GOT3 (cell line): Measurements from ENCODE around the gene EPHA10.

Experiments
- DNase-seq: peaks from one replicate; lab custom pipeline; 2025; ENCODE audit warnings: mixed read lengths; lab: John Stamatoyannopoulos, UW

Gene EPHA10

DNA sequence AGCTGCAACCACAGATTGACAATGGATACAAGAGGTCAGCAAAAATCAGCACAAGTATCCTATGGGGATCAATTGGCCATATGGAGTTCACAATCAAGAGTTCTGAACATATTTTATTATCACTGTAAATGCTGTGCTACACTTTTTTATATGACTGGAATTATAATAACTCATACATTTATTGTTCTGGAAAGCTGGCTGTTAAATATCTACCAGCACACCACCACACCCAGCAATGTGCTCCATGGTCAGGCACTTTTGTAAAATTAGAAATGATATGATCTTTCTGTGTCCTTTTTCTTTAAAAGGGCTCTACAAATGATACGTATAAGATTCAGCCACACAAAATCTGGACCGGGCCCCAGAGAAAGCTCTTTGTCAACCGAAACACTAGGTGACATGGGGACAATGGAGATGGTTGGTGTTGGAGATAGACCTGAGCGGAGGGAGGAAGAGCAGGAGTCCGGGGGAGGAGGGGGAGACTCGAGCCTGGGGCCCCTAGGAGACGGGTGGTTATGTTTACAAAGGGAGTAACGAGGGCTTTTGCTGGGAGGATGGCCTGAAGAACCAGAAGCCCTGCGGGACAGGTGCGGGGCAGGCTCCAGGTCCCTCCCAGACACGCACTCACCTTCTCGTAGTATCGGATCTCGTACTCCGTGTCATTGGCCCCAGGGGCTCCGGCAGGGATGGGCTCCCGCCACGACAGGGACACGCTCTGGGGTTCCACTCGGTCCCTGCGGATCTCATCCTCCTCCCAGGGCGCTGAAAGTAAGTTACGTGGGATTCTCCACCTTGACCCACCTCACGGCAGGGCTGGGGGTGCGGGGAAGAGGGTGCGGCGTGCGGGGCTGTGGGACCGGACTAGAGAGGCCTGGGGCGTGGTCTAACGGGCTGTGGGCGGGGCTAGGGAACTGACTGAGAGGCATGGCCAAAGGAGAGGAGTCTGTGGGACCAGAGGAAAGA, 30.0 kb downstream of the EPHA10 start:
- no peak for DNase-seq

DNA sequence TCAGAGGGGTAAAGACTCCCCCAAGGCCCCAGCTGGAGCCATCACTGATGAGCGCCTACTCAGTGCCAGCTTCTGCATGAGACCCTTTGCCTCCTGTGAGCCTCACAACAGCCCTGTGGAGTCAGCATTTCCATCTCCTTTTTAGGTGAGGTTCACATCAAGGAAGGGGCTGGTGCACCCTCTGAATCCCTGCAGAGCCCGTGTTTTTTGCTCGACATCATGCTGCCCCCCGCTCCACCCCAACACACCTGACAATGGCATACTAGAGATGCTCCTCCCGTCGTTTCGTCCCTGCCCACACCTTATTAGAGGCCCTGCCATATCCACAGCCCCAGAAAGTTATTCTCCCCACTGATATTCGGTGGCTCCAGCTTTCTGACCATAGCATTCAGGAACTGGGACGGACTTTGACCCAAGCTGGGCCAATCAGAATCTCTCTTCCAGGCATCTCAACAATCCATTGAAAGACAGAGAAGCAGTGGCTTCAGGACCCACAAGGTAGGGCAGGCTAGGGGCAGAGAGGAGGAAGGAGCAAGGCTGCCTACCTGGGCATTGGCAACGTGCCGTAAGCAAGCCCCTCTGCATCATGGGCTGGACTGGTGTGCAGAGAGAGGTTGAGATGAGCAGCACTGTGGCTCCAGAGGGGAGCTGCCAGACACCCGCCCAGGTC, 32.7 kb downstream of the EPHA10 start:
- DNase-seq: no peak

DNA sequence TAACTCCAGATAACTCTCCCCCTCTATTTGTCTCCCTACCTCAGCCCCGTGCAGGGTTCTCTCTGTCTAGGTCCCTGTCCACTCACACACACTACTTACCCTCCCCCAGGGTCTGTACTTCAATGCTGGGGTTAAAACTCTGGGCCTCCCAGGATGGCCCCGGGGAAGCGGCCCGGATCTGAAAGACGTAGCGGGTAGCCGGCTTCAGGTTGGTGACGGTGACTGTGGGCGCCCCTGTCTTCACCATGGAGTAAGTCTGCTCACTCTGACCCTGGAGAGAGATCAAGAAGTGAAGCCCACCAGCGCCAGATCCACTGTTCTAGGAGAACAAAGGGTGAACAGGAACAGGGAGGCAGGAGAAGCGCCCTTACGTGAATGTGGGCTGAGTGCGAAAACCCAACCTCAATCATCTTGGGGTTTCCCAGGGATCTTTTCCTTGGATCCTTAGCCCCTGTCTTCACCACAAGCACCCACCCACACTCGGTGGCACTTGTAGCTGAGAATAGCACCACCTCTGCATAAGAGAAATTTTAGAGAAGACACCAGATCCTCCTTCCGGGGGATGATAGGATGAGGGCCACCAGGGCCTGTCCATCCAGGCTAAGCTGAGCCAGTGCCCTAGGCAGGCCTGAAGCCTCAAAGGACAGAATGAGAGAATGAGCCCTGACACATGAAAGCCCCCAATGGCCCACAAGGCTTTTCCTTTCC, 33.5 kb downstream of the EPHA10 start:
- DNase-seq: no peak

DNA sequence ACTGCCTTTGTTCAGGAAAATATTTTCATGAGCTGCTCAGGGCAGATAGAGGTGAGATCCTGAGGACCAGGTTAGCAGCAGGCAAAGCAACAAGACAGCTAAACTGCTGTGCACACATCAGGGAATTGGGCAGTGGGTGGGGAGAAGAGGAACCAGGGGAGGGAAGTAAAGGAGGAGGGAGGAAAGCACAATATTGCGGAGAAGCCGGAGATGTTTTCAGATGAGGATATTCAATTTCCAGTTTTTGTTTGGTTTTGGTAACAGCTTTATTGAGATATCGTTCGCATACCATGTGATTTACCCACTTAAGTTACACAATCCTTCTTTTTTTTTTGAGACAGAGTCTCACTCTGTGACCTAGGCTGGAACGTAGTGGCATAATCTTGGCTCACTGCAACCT, 34.5 kb downstream of the EPHA10 start:
- no peak for DNase-seq

DNA sequence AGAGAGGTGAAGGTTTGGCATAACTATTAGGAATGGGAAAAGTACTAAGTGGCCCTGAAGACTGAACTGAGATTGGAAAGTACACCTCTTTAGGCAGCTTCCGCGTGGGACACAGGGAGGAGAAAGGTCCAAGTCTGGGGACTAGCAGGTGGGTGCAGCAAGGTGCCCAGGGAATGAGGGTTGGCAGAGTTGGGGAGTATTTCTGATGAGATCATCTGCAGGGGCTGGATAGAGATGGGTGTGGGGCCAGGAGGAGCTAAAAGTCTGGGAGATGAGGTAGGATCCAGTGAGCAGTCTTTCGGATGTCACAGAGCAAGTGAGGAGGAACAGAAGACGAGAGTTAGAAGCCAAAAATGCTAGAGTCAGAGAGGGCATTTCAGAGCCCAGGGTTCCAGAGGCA, 36.5 kb downstream of the EPHA10 start:
- no peak for DNase-seq

DNA sequence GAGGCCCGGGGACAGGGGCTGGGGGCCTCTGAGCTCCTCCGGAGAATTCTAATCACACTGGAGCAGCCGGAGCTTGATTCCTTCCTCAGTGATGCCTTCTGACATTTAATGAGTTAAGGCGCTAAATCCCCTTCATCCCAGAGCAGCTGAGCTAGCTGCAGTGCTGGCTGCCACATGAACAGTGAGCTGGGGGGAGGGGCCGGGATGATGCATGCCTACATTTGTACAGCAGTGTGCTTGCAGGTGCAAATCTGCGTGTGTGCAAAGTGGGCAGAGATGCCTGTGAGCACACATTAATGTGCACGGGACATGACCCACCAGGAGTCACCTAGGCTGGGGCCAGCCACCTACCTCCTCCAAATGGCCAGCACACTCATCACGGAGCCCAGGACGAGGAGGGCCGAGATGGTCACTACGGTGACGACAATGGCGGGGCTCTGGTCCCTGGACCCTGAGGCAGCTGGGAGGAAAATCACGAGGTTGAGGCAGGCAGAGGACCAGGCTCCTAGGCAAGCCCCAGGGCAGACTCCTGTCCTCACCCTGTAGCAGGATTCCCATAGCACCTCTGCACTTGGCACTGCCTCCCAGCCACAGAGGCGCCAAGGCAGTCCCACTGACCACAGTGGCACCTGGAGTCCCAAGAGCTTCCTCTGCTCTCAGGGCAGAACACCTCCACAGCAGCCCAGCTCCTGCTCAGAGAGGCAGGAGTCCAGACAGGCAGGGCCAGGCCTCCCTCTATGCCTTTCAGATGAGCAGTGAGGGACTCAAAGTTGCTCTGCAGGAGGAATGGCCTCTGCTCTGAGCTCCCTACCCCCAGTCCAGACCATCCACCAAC, 38.0 kb downstream of the EPHA10 start:
- no peak for DNase-seq

DNA sequence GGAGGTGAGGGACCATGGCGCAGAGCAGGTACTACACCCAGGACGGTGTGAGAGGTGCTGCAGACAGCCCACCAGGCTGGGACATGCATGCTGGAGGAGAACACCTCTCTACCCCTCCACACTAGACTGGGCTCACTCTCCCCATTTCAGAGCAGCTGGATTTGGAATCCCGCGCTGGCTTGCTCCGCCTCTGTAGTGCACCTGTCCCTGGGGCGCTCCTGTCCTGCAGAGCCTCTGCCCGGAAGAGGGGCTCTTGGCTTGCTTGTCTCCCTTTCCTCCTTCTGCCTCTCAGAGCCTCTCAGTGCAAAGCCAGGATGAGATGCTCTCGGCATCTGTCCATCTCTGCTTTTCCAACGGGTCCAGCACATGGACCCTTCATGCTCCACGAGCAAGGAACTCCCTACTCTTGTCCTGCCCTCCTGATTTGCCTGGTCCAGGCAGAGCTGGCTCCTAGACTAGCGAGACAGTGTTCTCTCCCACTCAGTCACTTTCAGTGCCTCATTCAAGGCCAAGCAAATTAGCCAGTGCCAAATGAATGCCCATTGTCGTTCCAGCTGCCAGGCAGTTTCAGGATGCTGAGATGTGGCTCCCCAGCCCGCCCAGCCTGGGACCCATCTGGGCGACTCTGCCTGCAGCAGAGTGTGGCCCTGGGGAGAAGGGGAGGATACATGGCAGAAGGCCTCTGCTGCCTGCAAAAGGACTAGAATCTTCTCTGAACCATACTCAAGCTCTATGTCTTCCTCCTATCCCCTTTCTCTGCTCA, 38.9 kb downstream of the EPHA10 start:
- DNase-seq: no peak

DNA sequence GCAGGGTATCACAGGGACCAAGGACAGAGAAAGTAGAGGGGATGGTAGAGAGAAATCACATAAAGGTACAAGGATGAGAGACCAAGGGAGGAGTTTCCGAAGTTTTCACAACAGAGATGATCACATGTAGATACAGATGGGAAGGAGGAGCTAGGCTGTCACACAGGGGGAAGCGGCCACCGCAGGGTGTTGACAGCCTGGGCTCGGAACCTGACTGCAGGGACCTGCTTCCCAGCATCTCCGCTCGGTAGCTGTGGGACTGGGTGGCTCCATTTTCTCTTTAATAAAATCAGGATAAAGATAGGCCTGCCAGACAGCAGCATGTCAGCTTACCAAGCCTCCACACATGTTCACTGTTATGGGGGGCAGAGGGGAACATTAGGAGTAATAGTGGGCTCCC, 40.3 kb downstream of the EPHA10 start:
- DNase-seq: no peak

DNA sequence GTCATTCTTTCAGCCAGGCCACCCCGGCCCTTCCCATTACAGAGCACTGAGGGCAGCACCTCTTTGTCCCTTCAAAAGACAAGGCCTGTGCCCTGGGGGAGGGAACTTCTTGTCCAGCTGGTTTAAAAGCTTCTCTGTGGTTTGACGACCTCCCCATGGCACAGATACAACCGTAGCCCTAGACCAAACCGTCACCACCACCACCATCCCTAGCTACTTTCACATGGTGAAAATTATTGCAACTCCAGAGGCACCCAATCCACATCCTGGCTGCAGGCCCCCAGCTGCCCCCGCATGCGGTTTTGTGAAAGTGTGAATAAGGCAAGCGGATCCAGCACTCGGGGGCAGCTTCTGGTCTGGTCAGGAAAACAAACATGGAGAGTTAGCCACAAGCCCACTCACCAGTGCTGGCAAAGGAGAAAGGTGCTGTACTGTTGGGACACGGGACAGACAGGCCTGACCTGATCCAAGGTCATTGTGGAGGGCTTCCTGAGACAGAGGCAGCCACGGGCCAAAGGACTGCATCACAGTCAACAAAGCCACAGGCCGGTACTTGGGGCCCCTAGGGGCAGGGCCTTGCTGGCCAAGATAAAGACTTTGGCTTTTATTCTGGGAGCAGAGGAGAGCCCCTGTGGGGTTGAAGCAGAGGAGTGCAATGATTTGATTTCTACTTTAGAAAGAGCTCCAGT, 41.4 kb downstream of the EPHA10 start:
- no peak for DNase-seq

DNA sequence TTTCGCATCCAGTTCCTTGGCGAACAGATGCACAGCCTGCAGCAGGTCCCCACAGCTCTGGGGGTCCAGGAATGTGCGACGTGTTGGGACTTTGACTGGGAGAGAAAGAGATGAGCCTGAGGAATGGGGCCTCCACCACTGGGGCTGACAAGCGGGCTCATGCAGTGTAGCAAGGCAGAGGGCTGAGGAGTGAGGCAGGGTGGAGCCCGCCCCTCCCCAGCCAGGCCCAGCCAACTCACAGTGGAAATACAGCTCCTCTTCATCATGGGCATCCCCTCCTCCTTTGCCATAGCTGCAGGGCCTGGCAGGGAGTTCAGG, 41.9 kb downstream of the EPHA10 start:
- DNase-seq: no peak

DNA sequence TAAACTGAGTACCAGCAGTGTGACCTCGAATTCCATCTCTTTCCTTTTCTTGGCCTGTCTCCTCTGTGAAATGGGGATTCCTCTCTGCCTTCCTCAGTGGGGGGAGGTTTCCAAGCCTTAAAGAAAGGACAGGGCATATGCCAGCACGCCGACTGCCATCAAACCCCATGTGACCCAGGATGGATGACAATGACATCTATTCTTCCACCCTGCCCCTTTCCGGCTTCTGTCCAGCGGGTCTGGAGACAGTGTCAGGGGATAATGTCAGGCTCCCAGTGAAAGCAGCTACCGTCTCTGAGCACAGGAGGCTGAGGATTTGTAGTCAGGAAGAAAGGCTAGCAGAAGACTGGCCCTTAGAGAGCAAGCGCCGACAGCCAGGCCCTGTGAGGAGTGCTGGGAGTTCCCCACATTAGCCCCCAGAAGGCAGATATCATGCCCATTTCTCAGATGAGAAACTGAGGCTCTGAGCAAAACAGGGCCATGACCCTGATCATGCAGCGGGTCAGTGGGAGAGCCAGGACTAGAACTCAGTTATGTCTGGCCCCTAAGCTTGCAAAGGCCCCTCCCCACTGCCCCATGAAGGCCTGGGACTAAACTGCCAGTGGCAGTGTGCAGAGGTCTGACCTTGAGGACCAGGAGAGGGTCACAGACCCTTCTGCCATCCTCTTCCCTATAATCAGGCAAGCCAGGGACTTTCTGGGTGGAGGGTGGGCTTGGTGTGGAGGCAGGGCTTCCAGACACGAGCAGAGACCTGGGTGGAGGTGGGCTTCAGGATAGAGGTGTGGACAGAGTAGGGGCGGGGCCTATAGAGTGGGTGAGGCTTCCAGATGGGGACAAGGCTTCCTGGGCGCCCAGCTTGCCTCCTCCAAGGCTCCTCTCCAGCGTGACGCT, 42.5 kb downstream of the EPHA10 start:
- no peak for DNase-seq

DNA sequence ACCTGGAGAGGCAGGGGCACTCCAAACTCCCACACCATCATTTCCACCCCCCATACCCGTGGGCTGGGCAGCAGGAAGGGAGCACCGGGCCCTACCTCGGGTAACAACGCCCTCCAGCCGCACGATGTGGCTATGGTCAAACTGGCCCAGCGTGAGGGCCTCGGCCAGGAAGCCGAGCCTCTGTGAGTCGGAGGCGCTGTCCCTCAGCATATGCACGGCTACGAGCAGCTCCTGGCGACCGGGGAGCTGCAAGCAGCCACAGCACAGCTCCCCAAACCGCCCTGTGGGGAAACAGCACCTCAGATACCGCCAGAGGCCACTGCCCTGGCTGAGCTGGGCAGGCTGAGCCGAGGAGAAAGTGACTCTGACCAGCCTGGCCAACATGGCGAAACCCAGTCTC, 43.4 kb downstream of the EPHA10 start:
- DNase-seq: no peak

DNA sequence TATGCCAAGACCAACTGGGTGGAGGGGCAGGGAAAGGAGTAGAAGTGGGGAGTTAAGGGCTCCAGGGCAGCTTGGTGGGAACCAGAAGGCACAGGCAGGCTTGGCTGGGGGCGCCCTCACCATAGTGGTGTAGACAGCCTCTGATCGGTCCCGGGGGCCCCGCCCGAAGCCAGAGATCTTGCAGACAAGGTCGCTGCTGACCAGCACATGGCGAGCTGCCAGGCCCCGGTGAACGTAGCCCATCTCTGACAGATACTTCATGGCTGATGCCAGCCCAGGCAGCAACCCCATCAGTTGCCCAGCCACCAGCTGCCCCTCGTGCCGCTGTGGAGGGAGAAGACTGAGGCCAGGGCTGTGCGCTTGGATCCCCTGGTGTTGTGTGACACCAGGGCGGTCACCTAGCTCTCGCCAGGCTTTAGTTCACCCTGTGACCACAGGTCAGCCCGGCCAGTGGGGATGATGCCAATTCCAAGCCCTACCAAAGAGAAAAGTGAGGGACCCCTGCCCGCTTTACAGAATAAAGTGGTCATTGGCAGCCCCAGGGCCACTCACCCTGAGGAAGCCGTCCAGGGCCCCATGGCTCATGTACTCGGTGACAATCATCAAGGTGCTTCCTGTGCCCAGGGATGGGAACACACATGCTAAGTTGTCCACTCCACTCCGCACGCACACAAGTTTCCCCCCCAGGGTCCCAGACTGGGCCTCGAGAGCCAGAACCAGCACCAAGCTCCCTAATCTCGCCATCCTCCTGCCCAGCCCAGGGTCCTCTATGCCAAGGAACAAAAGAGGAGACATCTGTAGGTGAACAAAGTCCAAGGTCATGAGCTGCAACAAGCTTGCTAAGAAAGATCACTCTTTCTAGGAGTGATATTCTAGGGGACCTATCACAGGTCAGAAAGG, 44.4 kb downstream of the EPHA10 start:
- no peak for DNase-seq

DNA sequence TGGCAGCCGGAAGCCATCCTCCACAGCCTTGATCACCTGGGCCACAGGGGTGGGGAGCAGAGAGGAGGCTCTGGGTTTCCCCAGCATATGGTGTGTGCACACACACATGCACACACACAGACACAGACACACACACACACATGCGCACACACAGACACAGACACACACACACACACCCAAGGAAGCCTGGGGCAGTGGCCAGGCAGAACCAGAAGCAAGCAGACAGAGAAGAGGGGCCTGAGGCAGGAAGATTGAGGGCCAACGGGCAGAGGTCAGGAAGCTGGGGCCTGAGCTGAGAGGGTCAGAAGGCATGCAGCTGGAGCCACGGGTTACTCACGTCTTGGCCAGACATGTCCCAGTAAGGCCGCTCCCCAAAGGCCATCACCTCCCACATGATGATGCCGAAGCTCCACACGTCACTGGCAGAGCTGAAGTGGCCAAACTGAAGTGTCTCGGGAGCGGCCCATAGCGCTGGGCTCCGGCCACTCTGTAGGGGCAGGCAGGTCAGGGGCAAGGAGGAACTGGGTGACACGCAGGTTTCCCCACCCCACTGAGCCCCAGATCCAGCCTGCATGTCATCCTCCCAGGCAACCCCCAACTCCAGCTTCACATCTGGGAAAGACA, 45.2 kb downstream of the EPHA10 start:
- DNase-seq: no peak

DNA sequence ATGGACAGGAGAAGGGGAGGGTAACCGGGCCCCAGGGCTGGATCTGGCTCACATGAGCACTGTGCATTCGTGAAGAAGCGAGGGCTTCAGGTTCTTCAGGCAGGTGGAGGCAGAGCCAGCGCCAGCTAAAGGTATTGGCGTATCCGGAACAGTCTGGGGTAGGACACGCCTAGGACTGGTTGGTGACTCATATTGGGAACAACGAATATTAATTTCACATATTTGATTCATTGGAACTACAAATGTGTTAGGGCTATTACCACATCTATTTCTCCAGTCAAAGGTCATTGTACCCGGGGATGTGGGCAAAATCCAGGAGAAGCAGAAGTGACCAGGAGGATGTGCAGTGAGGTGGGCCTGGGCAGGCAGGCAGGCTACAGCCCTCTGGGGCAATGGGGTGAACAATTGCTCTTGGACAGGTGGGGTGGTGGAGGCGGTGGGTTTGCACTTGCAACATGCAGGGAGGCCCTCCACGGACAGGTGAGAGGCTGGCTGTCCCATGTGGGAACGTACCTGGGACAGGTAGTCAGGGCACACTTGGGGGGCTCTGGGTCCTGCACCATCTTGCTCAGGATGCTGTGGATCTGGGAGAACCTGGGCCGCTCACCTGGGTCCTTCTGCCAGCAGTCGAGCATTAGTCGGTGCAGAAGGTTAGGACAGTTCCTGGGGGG, 45.9 kb downstream of the EPHA10 start:
- DNase-seq: no peak

DNA sequence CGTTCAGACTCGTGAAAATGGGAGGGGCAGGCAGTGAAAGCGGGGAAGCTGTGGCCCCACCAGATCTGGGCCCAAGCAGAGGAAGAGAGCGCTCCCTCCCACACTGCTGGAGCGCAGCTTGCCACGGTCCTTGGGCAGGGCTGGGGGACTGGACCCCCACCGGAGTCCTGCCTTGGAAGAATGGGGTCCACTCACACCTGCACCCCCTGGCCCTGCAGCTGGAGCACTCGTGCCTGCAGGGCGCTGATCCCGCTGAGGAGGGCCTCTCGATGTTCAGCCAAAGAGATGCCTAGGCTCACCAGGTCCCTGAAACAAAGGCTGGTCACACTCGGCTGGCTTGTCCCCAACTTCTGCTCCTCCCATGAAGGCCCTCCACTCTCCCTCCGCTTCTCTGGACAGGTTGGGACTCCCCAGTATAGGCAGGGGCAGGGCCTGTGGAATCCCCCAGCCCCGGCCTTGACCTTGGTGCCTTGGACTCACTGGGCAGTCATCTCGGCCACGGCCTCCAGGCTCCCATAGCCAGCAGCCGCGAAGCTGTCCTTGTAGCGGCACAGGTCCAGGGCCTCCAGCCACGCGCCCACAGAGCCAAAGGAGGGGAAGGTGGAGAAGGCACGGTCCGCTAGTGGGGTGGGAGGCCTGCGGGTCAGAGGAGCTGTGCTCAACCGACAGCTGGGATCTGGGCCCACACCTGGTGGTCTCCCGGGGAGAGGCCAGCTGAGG, 46.6 kb downstream of the EPHA10 start:
- DNase-seq: no peak

DNA sequence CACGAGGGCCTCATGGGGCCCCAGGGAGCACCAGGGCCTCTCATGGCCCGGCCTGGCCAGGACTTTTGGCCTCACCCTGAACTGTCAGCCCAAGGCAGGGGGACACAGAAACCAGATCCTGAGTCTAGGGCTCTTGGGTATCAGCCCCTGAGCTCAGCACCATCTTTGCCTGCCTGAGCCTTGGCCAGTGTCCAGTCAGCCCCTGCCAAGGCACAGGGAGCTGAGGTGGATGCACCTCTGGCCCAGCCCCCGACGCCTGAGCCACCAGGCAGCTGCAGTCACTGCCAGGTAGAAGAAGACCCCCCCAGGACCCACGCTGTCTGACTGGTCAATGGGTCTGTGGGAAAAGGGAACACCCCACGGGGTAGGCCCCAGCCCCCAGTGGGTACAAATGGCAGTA, 47.3 kb downstream of the EPHA10 start:
- no peak for DNase-seq
